ENCODE measurements around the gene ACADVL.
"Not testable (repeated sequence)": the region's sequence is repeated elsewhere in the genome, so short reads cannot be mapped to it uniquely, and the experiment has no call there.

Gene ACADVL

DNA sequence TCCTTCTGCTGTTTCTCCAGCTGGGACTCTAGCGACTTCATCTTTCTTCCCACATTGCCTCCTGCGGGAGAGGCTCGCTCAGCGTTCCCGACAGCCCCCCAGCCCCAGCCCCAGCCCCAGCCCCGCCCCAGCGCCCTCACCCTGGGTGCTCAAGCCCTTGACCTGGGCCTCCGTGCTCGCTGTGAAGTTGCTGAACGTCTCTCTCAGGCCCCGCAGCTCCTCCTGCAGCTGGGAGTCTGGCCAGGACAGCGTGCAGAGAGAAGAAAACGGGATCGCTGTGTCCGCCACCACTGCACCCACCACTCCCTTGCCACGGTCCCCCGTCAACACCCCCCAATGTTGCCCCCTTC, 42.9 kb upstream of the ACADVL start:
- peak overlapping the region; percentile 50 for H3K4me3 ChIP-seq (ENCODE audit: low read depth, low read length)
- no peak for DNase-seq (ENCODE audit: low read depth)
- in situ Hi-C loops (cut with HindIII; ENCODE audit: low sequenced_read_pairs) = no loop called here
- no peak for TF ChIP-seq CTCF (IDR thresholded peaks at IDR 0.05; ENCODE audit: low read depth, low read length, missing control alignments)

GRCh38 chr17:7177191-7177953, 42.4 kb upstream of the ACADVL start:
- in situ Hi-C loops (cut with HindIII; ENCODE audit: low sequenced_read_pairs) = no loop called here
- peak; percentile 37 for DNase-seq (ENCODE audit: low read depth)
- TF ChIP-seq CTCF (IDR thresholded peaks at IDR 0.05; ENCODE audit: low read depth, low read length, missing control alignments) = peak; percentile 88
- peak overlapping the region; percentile 50 for H3K4me3 ChIP-seq (ENCODE audit: low read depth, low read length)

DNA sequence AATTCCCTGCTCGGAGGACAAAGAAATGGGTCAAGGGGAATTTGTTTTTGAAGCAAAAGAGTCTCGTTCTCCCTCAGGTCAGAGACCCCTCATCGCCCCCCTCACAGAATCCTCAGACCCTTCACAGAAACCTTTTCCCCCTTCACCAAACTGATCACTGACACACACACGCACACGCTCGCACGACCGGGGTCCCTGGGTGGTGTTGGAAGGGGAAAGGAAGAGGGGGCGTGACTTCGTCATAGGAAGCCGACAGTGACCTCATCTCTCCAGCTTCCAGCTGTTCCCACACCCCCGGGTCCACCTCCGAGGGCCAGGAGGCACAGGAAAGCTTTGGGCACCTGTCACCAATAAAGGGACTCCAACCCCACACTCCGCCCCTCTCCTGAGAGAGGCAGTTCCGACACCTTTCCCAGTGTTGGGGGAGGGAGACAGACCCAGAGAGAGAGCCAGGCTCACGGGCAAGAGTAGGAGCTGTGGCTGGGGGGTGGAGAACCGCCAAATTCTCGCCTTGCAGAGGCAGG, 41.7 kb upstream of the ACADVL start:
- in situ Hi-C loops (cut with HindIII; ENCODE audit: low sequenced_read_pairs) = no loop called here
- TF ChIP-seq CTCF (IDR thresholded peaks at IDR 0.05; ENCODE audit: low read depth, low read length, missing control alignments) = no peak
- DNase-seq (ENCODE audit: low read depth) = no peak
- H3K4me3 ChIP-seq (ENCODE audit: low read depth, low read length) = peak overlapping the region; percentile 50

DNA sequence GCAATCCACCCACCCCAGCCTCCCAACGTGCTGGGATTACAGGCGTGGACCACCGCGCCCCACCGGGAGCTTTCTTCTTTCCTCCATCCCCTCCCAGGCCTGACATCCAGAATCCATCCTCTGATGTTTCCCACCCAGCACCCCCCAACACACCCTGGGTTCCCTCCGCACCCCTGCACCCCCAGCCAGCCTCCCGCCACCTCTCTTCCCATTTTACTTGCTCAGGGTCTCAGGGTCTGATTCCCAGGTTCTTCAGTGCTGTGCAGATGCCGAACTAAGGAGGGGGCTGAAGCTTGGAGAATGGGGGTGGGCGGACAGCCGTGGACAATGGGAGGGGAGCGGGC, 40.8 kb upstream of the ACADVL start:
- no peak overlapping the region for H3K4me3 ChIP-seq (ENCODE audit: low read depth, low read length)
- TF ChIP-seq CTCF (IDR thresholded peaks at IDR 0.05; ENCODE audit: low read depth, low read length, missing control alignments) = no peak
- DNase-seq (ENCODE audit: low read depth) = no peak
- in situ Hi-C loops (cut with HindIII; ENCODE audit: low sequenced_read_pairs) = no loop called here

GRCh38 chr17:7179317-7180254, 40.2 kb upstream of the ACADVL start, which contains the start of gene ASGR1:
TSS of gene ASGR1 (minus strand) at chr17:7179370. CDS start at chr17:7178563, 807 bp downstream.
- TF ChIP-seq CTCF (IDR thresholded peaks at IDR 0.05; ENCODE audit: low read depth, low read length, missing control alignments) = no peak
- in situ Hi-C loops (cut with HindIII; ENCODE audit: low sequenced_read_pairs) = no loop called here
- peak within 1 kb of the TSS; percentile 50 for H3K4me3 ChIP-seq (ENCODE audit: low read depth, low read length)
- no peak for DNase-seq (ENCODE audit: low read depth)

GRCh38 chr17:7182101-7182500, 37.6 kb upstream of the ACADVL start:
- H3K4me3 ChIP-seq (ENCODE audit: low read depth, low read length); in situ Hi-C loops (cut with HindIII; ENCODE audit: low sequenced_read_pairs); DNase-seq (ENCODE audit: low read depth): not testable (repeated sequence)
